DND-41 (cell line): ENCODE measurements around the gene COPA.

ENCODE experiments used
- ATAC-seq: fragments of 200-7000 bp; cut with Tn5 transposase; 3 replicates; pipeline ENCODE4 v1.9.1; 2021; ENCODE audit warnings: low read depth; ENCODE audit not compliant: insufficient read depth
- DNase-seq: peaks from one replicate; pipeline ENCODE4 v3.0.0-alpha.2; 2020
- H2AFZ ChIP-seq: 2 replicates; pipeline ENCODE4 v1.6.0; 2012; ENCODE audit warnings: low read depth, low read length
- H3K27ac ChIP-seq: 2 replicates; pipeline ENCODE4 v1.5.1; 2012; ENCODE audit warnings: low read length, inconsistent platforms
- H3K27me3 ChIP-seq: fragments of 200-600 bp; sonication (generic); 2 replicates; pipeline ENCODE4 v1.6.0; 2012; ENCODE audit warnings: low read length, mild to moderate bottlenecking, inconsistent platforms; ENCODE audit not compliant: insufficient read depth, poor library complexity
- H3K36me3 ChIP-seq: 2 replicates; pipeline ENCODE4 v1.5.1; 2012; ENCODE audit warnings: low read length, inconsistent platforms; ENCODE audit not compliant: insufficient read depth
- H3K4me1 ChIP-seq: 2 replicates; pipeline ENCODE4 v1.5.1; 2012; ENCODE audit warnings: mild to moderate bottlenecking, low read length; ENCODE audit not compliant: insufficient read depth
- H3K4me2 ChIP-seq: 2 replicates; pipeline ENCODE4 v1.6.0; 2012; ENCODE audit warnings: mild to moderate bottlenecking, moderate library complexity, low read length, inconsistent platforms; ENCODE audit not compliant: insufficient read depth
- H3K4me3 ChIP-seq, 2 experiments: fragments of 200-600 bp in 1 of 2; shearing (Covaris generic) in 1 of 2; 2 replicates each; pipeline ENCODE4 v1.5.1; 2012 to 2016; ENCODE audit warnings: inconsistent platforms in 2 of 2, low read length in 2 of 2, mild to moderate bottlenecking in 2 of 2, low read depth in 1 of 2, moderate library complexity in 1 of 2
- H3K79me2 ChIP-seq: 2 replicates; pipeline ENCODE4 v1.6.0; 2012; ENCODE audit warnings: low read length, inconsistent platforms; ENCODE audit not compliant: insufficient read depth
- H3K9ac ChIP-seq: 2 replicates; pipeline ENCODE4 v1.6.0; 2012; ENCODE audit warnings: low read depth, mild to moderate bottlenecking, inconsistent platforms, low read length, moderate library complexity
- H3K9me3 ChIP-seq: 2 replicates; pipeline ENCODE4 v1.5.1; 2012; ENCODE audit warnings: low read length, moderate library complexity, mild to moderate bottlenecking, inconsistent platforms; ENCODE audit not compliant: insufficient read depth, severe bottlenecking
- H4K20me1 ChIP-seq: 2 replicates; pipeline ENCODE4 v1.6.0; 2012; ENCODE audit warnings: low read length; ENCODE audit not compliant: insufficient read depth
- CTCF ChIP-seq: IDR thresholded peaks from 2 replicates; pipeline ENCODE4 v1.5.1; 2012; ENCODE audit warnings: borderline replicate concordance, low read length, moderate library complexity, mild to moderate bottlenecking; ENCODE audit not compliant: poor library complexity, severe bottlenecking; ENCODE audit errors: extremely low read depth
- EZH2 ChIP-seq: IDR thresholded peaks from 3 replicates; pipeline ENCODE4 v1.6.1; 2012; ENCODE audit warnings: borderline replicate concordance, low read depth, mild to moderate bottlenecking, moderate library complexity, low read length, inconsistent platforms; ENCODE audit not compliant: severe bottlenecking

Gene COPA

DNA sequence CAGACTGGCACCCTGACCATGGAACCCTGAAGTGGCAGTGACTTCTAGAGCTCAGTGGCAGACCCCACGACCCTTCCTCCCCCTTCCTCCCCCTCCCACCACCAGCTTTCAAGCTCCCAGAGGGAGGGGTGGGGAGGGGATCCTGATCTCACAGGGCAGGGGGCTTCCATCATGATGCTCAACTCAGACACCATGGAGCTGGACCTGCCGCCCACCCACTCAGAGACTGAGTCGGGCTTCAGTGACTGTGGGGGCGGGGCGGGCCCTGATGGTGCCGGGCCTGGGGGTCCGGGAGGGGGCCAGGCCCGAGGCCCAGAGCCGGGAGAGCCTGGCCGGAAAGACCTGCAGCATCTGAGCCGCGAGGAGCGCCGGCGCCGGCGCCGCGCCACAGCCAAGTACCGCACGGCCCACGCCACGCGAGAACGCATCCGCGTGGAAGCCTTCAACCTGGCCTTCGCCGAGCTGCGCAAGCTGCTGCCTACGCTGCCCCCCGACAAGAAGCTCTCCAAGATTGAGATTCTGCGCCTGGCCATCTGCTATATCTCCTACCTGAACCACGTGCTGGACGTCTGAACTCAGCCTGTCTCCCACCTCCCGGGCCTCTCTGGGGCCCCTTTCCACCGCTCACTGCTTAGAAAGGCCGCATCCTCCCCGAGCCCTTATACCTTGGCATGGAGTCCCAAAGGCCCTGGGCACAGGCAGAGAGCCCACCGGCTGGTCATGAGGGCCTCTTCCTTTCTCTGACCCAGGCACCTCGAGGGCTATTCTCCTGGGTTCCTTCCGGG is 27.7 kb upstream of the COPA start:
- no peak overlapping the region for H2AFZ ChIP-seq
- H3K36me3 ChIP-seq, result no peaks in the 10 kb centered on the region
- peaks cover 4% of the 10 kb centered on the region for H3K27me3 ChIP-seq
- H4K20me1 ChIP-seq, result no peaks in the 10 kb centered on the region
- no peaks in the 10 kb centered on the region for H3K79me2 ChIP-seq
- ATAC-seq (no peak), DNase-seq (no peak)
- no peak overlapping the region for H3K27ac ChIP-seq
- no peak for TF ChIP-seq CTCF
- TF ChIP-seq EZH2, result no peak
- no peak overlapping the region for H3K4me3 ChIP-seq
- H3K9ac ChIP-seq, result no peak overlapping the region
- no peaks in the 10 kb centered on the region for H3K4me1 ChIP-seq
- no peak overlapping the region for H3K4me2 ChIP-seq
- H3K9me3 ChIP-seq, result no peaks in the 10 kb centered on the region

- no peaks in the 10 kb centered on the region for H3K4me1 ChIP-seq
- no peak overlapping the region for H3K4me2 ChIP-seq
- no peak for TF ChIP-seq EZH2
- no peak for TF ChIP-seq CTCF
- no peak overlapping the region for H3K4me3 ChIP-seq
- DNase-seq (no peak), ATAC-seq (no peak)
- H3K9me3 ChIP-seq, result no peaks in the 10 kb centered on the region
- no peaks in the 10 kb centered on the region for H4K20me1 ChIP-seq
- H2AFZ ChIP-seq, result no peak overlapping the region
- H3K9ac ChIP-seq, result no peak overlapping the region
- peaks cover 4% of the 10 kb centered on the region for H3K27me3 ChIP-seq
- H3K27ac ChIP-seq, result no peak overlapping the region
- H3K79me2 ChIP-seq, result no peaks in the 10 kb centered on the region
- H3K36me3 ChIP-seq, result no peaks in the 10 kb centered on the region
These were observed 26.0 kb upstream of the COPA start for GRCh38 chr1:160369087-160369486.

GRCh38 chr1:160367934-160368923 is 25.2 kb upstream of the COPA start:
- Histone ChIP-seq H3K9ac (no peak overlapping the region), H3K4me1 (no peaks in the 10 kb centered on the region), H2AFZ (no peak overlapping the region), H3K4me2 (no peak overlapping the region), H3K36me3 (no peaks in the 10 kb centered on the region), H4K20me1 (no peaks in the 10 kb centered on the region), H3K79me2 (no peaks in the 10 kb centered on the region), H3K27me3 (peaks cover 4% of the 10 kb centered on the region), H3K27ac (no peak overlapping the region), H3K4me3 (no peak overlapping the region), H3K9me3 (no peaks in the 10 kb centered on the region)
- ATAC-seq (peak; percentile 42; the same call in 2 of the 3 replicates), DNase-seq (no peak)
- TF ChIP-seq EZH2 (no peak), CTCF (no peak)
